ENCODE results near the gene ACSM3.

ACSM3 gene

DNA sequence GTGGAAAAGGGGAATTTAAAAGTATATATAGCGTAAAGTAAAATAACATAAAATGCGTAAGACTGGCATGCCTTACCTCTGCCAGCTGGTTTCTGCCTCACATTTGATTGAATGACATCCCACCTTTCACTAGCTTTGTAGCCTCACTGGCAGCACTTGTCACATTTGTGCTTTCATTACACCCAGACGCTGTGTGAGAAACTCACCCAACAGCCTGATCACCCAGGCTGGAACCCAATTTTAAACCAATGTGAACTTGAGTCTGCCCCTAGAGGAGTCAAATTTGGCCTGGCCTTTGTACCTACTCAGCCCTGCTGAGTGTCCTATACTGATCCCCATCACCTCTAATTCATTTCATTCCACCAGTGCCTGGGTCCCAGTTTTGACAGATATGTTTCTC is 17.4 kb upstream of the ACSM3 start:
- H3K36me3 ChIP-seq (ENCODE audit: low read depth) = no peaks in the 10 kb centered on the region
- no peak overlapping the region for H3K4me3 ChIP-seq (ENCODE audit: severe bottlenecking)

GRCh38 chr16:20747030-20747816 is 16.6 kb upstream of the ACSM3 start:
- TF ChIP-seq CTCF (IDR thresholded peaks at IDR 0.05; ENCODE audit: poor library complexity, severe bottlenecking) = no peak
- Histone ChIP-seq H3K27me3 (ENCODE audit: insufficient read depth, poor library complexity, severe bottlenecking) (peaks cover under 1% of the 10 kb centered on the region), H3K4me1 (ENCODE audit: insufficient read depth, poor library complexity, severe bottlenecking) (no peaks in the 10 kb centered on the region), H3K27ac (ENCODE audit: poor library complexity, severe bottlenecking) (no peak overlapping the region), H3K4me3 (ENCODE audit: severe bottlenecking) (no peak overlapping the region), H3K9me3 (ENCODE audit: severe bottlenecking) (no peaks in the 10 kb centered on the region), H3K36me3 (ENCODE audit: low read depth) (no peaks in the 10 kb centered on the region)
- no peak for ATAC-seq (ENCODE audit: low read depth)
- DNase-seq (ENCODE audit: low spot score) = no peak

More for the DNA sequence above, 17.4 kb upstream of the ACSM3 start:
- no peaks in the 10 kb centered on the region for H3K27me3 ChIP-seq (ENCODE audit: insufficient read depth, poor library complexity, severe bottlenecking)
- DNase-seq (ENCODE audit: low spot score) (no peak), ATAC-seq (ENCODE audit: low read depth) (no peak)
- H3K27ac ChIP-seq (ENCODE audit: poor library complexity, severe bottlenecking) = no peak overlapping the region
- H3K4me1 ChIP-seq (ENCODE audit: insufficient read depth, poor library complexity, severe bottlenecking) = no peaks in the 10 kb centered on the region
- no peaks in the 10 kb centered on the region for H3K9me3 ChIP-seq (ENCODE audit: severe bottlenecking)
- TF ChIP-seq CTCF (IDR thresholded peaks at IDR 0.05; ENCODE audit: poor library complexity, severe bottlenecking) = no peak

- DNase-seq (ENCODE audit: low spot score) (no peak), ATAC-seq (ENCODE audit: low read depth) (no peak)
- Histone ChIP-seq H3K36me3 (ENCODE audit: low read depth) (no peaks in the 10 kb centered on the region), H3K27me3 (ENCODE audit: insufficient read depth, poor library complexity, severe bottlenecking) (peaks cover 7% of the 10 kb centered on the region), H3K4me1 (ENCODE audit: insufficient read depth, poor library complexity, severe bottlenecking) (no peaks in the 10 kb centered on the region), H3K4me3 (ENCODE audit: severe bottlenecking) (no peak overlapping the region), H3K27ac (ENCODE audit: poor library complexity, severe bottlenecking) (no peak overlapping the region), H3K9me3 (ENCODE audit: severe bottlenecking) (no peaks in the 10 kb centered on the region)
- TF ChIP-seq CTCF (IDR thresholded peaks at IDR 0.05; ENCODE audit: poor library complexity, severe bottlenecking) = no peak
These were observed 14.3 kb upstream of the ACSM3 start for GRCh38 chr16:20749474-20749873.

- Histone ChIP-seq H3K27ac (ENCODE audit: poor library complexity, severe bottlenecking) (no peak overlapping the region), H3K4me1 (ENCODE audit: insufficient read depth, poor library complexity, severe bottlenecking) (no peaks in the 10 kb centered on the region), H3K27me3 (ENCODE audit: insufficient read depth, poor library complexity, severe bottlenecking) (peaks cover 7% of the 10 kb centered on the region), H3K9me3 (ENCODE audit: severe bottlenecking) (no peaks in the 10 kb centered on the region), H3K36me3 (ENCODE audit: low read depth) (no peaks in the 10 kb centered on the region), H3K4me3 (ENCODE audit: severe bottlenecking) (no peak overlapping the region)
- TF ChIP-seq CTCF (IDR thresholded peaks at IDR 0.05; ENCODE audit: poor library complexity, severe bottlenecking) = no peak
- DNase-seq (ENCODE audit: low spot score) (no peak), ATAC-seq (ENCODE audit: low read depth) (no peak)
These were observed 13.3 kb upstream of the ACSM3 start for GRCh38 chr16:20750558-20750957.

GRCh38 chr16:20753727-20754126 is 10.1 kb upstream of the ACSM3 start:
- no peaks in the 10 kb centered on the region for H3K36me3 ChIP-seq (ENCODE audit: low read depth)
- no peak for DNase-seq (ENCODE audit: low spot score)
- H3K9me3 ChIP-seq (ENCODE audit: severe bottlenecking) = no peaks in the 10 kb centered on the region
- no peaks in the 10 kb centered on the region for H3K4me1 ChIP-seq (ENCODE audit: insufficient read depth, poor library complexity, severe bottlenecking)
- peaks cover 7% of the 10 kb centered on the region for H3K27me3 ChIP-seq (ENCODE audit: insufficient read depth, poor library complexity, severe bottlenecking)
- no peak overlapping the region for H3K4me3 ChIP-seq (ENCODE audit: severe bottlenecking)
- no peak for ATAC-seq (ENCODE audit: low read depth)
- no peak overlapping the region for H3K27ac ChIP-seq (ENCODE audit: poor library complexity, severe bottlenecking)
- no peak for TF ChIP-seq CTCF (IDR thresholded peaks at IDR 0.05; ENCODE audit: poor library complexity, severe bottlenecking)
